Retinal pigment epithelial cell (primary cell): ENCODE results near the gene GFPT2.

Experiments used
- DNase-seq: peaks from one replicate; pipeline ENCODE4 v3.0.0-alpha.2; 2010; ENCODE audit warnings: low read depth
- H3K4me3 ChIP-seq: 2 replicates; pipeline ENCODE4 v1.5.1; 2011; ENCODE audit warnings: mild to moderate bottlenecking, low read length, control low read depth, moderate library complexity
- CTCF ChIP-seq: conservative IDR thresholded peaks from 2 replicates; pipeline ENCODE4 v1.5.1; 2011; ENCODE audit warnings: low read depth, low read length, control low read depth, inconsistent platforms

GFPT2 gene

GRCh38 chr5:180282281-180282680, 70.9 kb downstream of the GFPT2 start:
- DNase-seq = no peak
- TF ChIP-seq CTCF = no peak
- H3K4me3 ChIP-seq = no peak overlapping the region

DNA sequence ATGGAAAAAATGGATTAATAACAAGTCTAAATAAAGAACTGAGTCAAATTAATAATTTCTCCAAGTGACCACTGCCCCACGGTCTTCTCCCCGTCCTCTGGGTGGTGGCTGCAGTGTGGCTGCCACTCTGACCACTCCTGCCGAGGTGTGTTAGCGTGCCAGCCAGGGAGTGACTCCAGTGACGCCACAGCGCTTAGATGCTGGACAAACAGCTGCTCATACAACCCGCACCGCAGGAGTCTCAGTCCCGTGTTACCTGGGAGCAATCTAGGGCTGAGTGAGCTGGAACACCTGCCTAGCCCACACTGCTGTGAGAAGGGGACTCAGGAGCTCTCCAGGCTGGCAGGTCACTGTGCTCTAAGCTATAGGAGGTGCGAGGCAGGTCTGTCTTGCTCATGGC, 71.4 kb downstream of the GFPT2 start:
- TF ChIP-seq CTCF = no peak
- no peak overlapping the region for H3K4me3 ChIP-seq
- no peak for DNase-seq

DNA sequence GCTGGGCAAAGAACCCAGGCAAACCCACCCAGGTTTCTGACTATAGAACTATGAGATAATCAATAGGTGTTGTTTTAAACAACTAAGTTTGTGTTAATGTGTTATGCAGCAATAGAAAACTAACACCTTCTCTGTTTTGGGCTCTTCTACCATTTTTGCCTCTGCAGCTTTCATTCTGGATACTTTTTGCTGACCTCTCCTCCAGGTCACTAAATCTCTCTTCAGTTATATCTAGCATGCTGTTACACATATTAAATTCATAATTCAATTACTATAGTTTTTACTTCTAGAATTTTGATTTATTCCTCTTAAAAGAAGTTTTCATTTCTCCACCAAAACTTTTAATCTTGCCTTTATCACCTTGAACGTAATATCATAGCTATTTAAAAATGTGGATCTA, 78.4 kb downstream of the GFPT2 start:
- H3K4me3 ChIP-seq = no peak overlapping the region
- no peak for TF ChIP-seq CTCF
- no peak for DNase-seq

DNA sequence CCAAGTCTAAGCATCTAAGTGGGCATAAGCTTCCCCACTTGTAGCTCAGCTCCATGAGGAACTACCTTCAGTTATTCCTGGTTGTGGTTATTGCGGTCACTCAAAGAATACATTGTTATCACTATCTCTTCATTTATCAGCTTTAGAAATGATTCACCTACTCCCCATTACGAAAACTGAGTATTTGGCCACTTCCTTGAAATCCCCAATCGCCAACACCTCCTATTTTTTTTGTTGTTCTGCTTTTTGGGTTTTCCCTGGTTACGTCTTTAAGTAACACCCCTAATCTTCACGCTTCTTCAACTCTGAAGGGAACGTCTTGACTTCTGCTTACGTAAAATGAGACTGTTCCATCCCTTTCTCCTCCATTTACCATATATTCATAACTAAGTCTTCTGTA, 81.9 kb downstream of the GFPT2 start:
- no peak for TF ChIP-seq CTCF
- no peak for DNase-seq
- H3K4me3 ChIP-seq = no peak overlapping the region

GRCh38 chr5:180259260-180259611, 93.9 kb downstream of the GFPT2 start:
- no peak for DNase-seq
- TF ChIP-seq CTCF = no peak
- H3K4me3 ChIP-seq = no peak overlapping the region

- DNase-seq = no peak
- no peak overlapping the region for H3K4me3 ChIP-seq
- TF ChIP-seq CTCF = no peak
These were observed 99.9 kb downstream of the GFPT2 start for GRCh38 chr5:180253036-180253824.

GRCh38 chr5:180251887-180252286, 101.2 kb downstream of the GFPT2 start:
- no peak for DNase-seq
- no peak overlapping the region for H3K4me3 ChIP-seq
- TF ChIP-seq CTCF = no peak
